HepG2 (cell line): ENCODE results near the gene NPAS2.

ENCODE experiments used
- ATF7 ChIP-seq, 2 experiments: fragments of 450-650 bp in 1 of 2; sonication (generic) in 1 of 2; formaldehyde crosslinking in 1 of 2; IDR thresholded peaks; 2 replicates each; pipeline versions ENCODE4 v1.4.0 to v1.6.1; 2016 to 2020; ENCODE audit warnings: antibody characterized with exemption in 1 of 2, mild to moderate bottlenecking in 1 of 2, missing genetic modification reagents in 1 of 2
- CCAR2 ChIP-seq: fragments of 200-400 bp; formaldehyde crosslinking; optimal IDR thresholded peaks from 2 replicates; pipeline ENCODE3; 2018; ENCODE audit warnings: low read depth, mild to moderate bottlenecking, low read length, moderate library complexity
- POLR2A ChIP-seq, 2 experiments: IDR thresholded peaks; 2 replicates each; pipeline ENCODE4 v1.6.1; 2011; ENCODE audit warnings: low read depth in 2 of 2, low read length in 2 of 2, mild to moderate bottlenecking in 1 of 2, moderate library complexity in 1 of 2; ENCODE audit not compliant: insufficient read depth in 1 of 2
- RXRA ChIP-seq: sonication (generic); formaldehyde crosslinking; IDR thresholded peaks from 2 replicates; pipeline ENCODE4 v1.5.1; 2020; ENCODE audit warnings: missing genetic modification reagents
- TF ChIP-seq, protein P1 (sequence below): sonication (generic); formaldehyde crosslinking; IDR thresholded peaks from 2 replicates; pipeline ENCODE4 v1.5.0; 2020; ENCODE audit warnings: mild to moderate bottlenecking, missing genetic modification reagents, moderate library complexity

DNA sequence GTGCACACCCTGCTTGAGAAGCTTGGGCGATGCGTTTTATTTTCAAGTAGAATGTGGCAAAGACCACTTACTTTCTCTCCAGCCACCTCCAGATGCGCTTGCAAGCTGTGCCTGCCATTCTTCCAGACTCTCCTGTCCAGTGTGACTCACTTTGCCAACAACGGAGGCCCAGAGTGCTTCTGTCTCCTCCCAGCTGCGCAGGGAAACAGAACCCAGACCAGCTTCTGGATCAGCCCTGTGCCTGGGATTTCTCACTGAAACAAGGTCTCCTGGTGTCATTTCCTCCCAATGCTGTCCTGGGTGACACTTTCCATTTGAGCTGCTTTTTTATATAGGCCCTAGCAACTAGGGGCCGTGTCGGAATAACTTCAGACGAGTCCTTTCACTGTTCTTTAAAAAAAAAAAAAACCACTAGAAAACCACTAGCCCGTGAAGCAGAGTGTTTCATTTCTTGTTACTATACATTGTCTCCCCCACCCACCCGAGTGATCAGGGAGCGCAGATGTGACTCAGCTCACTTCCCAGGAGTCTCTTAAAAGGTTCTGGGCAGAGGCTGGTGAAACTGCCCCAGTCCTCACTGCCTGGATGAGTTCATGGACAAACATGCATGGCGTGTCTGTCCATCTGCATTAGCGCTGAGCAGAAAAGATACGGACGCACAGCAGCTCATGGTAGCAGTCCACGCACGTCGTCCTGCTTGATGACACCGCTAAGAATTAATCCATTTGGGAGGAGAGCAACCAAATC lies 156.9 kb downstream of the NPAS2 start:
- TF ChIP-seq RXRA (CRISPR knock-in tag) (no peak), POLR2A (IDR thresholded peaks at IDR 0.05; ENCODE audit: insufficient read depth in 1 of 2, low read depth in 2 of 2, low read length in 2 of 2) (no peak), CCAR2 (no peak), ATF7 (IDR thresholded peaks at IDR 0.05) (no peak), ATF7 (CRISPR knock-in tag; IDR thresholded peaks at IDR 0.05) (no peak)
- TF ChIP-seq, protein P1, sequence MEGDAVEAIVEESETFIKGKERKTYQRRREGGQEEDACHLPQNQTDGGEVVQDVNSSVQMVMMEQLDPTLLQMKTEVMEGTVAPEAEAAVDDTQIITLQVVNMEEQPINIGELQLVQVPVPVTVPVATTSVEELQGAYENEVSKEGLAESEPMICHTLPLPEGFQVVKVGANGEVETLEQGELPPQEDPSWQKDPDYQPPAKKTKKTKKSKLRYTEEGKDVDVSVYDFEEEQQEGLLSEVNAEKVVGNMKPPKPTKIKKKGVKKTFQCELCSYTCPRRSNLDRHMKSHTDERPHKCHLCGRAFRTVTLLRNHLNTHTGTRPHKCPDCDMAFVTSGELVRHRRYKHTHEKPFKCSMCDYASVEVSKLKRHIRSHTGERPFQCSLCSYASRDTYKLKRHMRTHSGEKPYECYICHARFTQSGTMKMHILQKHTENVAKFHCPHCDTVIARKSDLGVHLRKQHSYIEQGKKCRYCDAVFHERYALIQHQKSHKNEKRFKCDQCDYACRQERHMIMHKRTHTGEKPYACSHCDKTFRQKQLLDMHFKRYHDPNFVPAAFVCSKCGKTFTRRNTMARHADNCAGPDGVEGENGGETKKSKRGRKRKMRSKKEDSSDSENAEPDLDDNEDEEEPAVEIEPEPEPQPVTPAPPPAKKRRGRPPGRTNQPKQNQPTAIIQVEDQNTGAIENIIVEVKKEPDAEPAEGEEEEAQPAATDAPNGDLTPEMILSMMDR: no peak
